ENCODE data around the gene CRIP3. TPM values are rescaled to one million over a fixed set of nuclear protein-coding genes. Genes with fewer than 3 reads are reported as not detected.

Gene CRIP3
- total and polyA plus RNA-seq, 2 of the 13 experiments (the other 11 are each of a cell fraction or from before 2014, with no cell fraction given), result 6.3 to 9.3 TPM

DNA sequence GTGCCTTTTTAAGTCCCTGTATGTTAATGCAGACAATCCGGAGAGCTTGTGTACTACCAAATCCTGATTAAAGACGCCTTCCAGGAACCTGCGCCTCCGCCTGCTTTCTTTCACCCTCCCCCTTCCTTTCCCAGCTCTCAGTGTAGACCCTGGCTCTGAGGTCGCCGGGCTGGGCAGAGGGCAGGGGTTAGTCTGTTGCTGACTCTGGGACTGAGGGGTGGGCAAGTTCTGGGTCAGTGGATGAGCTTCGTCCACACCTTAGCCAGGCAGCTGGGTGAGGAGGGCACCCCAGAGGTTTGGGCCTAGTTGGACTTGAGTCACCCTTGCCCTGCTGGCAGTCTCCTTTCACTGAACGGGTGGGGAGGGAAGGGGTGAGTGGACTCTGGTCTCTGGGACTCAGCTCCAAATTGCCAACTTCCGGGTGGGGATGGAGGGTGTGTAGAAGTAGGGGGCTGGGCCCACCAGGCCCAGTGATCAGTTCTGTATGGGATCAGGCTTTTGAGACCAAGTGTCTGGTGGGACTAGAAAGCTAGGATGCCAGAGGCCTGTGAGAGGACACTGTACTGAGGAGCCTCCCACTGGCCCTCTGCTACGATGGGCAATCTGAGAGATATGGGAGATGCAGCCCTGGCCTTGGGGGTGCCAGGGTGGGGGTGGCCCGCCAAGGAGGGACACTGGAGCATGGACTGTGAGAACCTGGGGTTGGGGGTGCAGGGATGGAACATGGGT, 31.9 kb downstream of the CRIP3 start (continued):
- TF ChIP-seq GABPA (IDR thresholded peaks at IDR 0.05; ENCODE audit: low read depth, low read length) (no peak), GABPA (CRISPR knock-in tag; IDR thresholded peaks at IDR 0.05; ENCODE audit: low read depth) (no peak), CBX5 (CRISPR knock-in tag; IDR thresholded peaks at IDR 0.05; ENCODE audit: borderline replicate concordance) (peak; percentile 77), POLR2AphosphoS5 (IDR thresholded peaks at IDR 0.05; ENCODE audit: low read depth, low read length) (peak; percentile 28; the same call in 1 of the 2 replicates), PCBP1 (IDR thresholded peaks at IDR 0.05; ENCODE audit: borderline replicate concordance, low read depth, low read length) (peak; percentile 62; the same call in 1 of the 2 replicates), HOXD1 (CRISPR knock-in tag; IDR thresholded peaks at IDR 0.05) (no peak), KAT7 (CRISPR knock-in tag; IDR thresholded peaks at IDR 0.05; ENCODE audit: borderline replicate concordance) (no peak), PAXIP1 (CRISPR knock-in tag; conservative IDR thresholded peaks at IDR 0.05) (peak; percentile 91), ZNF34 (CRISPR knock-in tag; IDR thresholded peaks at IDR 0.05; ENCODE audit: borderline replicate concordance) (peak; percentile 82; the same call in 1 of the 2 replicates), TCF12 (IDR thresholded peaks at IDR 0.05) (no peak), TCF12 (CRISPR knock-in tag; IDR thresholded peaks at IDR 0.05) (no peak), ATF7 (IDR thresholded peaks at IDR 0.05) (no peak), ATF7 (CRISPR knock-in tag; IDR thresholded peaks at IDR 0.05) (no peak), TERF1 (CRISPR knock-in tag; IDR thresholded peaks at IDR 0.05) (no peak), DR1 (CRISPR knock-in tag; IDR thresholded peaks at IDR 0.05) (0 out of 2 replicates have a peak, but pooled peaks have one; percentile 18), CCAR2 (optimal IDR thresholded peaks at IDR 0.05; ENCODE audit: low read depth, low read length) (no peak), CBFB (CRISPR knock-in tag; IDR thresholded peaks at IDR 0.05) (0 out of 2 replicates have a peak, but pooled peaks have one; percentile 6), ZNF354B (CRISPR knock-in tag; IDR thresholded peaks at IDR 0.05) (no peak), ZNF292 (CRISPR knock-in tag; IDR thresholded peaks at IDR 0.05; ENCODE audit: borderline replicate concordance, low read depth) (no peak), NFYB (CRISPR knock-in tag; IDR thresholded peaks at IDR 0.05) (no peak; the same call in 1 of the 2 replicates), ZFP91 (CRISPR knock-in tag; IDR thresholded peaks at IDR 0.05; ENCODE audit: borderline replicate concordance) (no peak; the same call in 1 of the 2 replicates), SOX5 (CRISPR knock-in tag; IDR thresholded peaks at IDR 0.05; ENCODE audit: borderline replicate concordance) (0 out of 2 replicates have a peak, but pooled peaks have one; percentile 43), ZNF282 (IDR thresholded peaks at IDR 0.05; ENCODE audit: partially characterized antibody) (no peak)
